Measurements from ENCODE around the gene PPM1D.

DNA sequence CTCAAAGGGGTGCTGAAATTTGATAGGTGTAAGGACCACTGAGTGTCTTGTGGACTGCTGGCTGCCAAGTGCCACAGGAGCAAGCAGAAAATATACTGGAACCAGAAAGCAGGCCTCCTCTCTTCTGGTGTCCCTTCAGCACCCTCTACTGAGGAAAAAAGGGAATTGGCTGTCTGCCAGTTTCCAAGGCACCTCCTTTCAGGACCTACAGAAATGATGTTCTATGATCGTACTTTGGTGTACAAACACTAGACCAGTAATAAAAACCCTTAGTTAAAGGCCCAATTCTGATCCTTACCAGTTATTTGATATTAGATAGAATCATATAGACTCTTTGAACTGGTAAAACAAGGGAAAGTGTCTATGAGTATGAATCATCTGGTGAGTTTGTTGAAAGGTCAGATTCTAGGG lies 41.8 kb downstream of the PPM1D start:
- TF ChIP-seq POLR2A (IDR thresholded peaks at IDR 0.05): no peak
- TF ChIP-seq, protein P1, sequence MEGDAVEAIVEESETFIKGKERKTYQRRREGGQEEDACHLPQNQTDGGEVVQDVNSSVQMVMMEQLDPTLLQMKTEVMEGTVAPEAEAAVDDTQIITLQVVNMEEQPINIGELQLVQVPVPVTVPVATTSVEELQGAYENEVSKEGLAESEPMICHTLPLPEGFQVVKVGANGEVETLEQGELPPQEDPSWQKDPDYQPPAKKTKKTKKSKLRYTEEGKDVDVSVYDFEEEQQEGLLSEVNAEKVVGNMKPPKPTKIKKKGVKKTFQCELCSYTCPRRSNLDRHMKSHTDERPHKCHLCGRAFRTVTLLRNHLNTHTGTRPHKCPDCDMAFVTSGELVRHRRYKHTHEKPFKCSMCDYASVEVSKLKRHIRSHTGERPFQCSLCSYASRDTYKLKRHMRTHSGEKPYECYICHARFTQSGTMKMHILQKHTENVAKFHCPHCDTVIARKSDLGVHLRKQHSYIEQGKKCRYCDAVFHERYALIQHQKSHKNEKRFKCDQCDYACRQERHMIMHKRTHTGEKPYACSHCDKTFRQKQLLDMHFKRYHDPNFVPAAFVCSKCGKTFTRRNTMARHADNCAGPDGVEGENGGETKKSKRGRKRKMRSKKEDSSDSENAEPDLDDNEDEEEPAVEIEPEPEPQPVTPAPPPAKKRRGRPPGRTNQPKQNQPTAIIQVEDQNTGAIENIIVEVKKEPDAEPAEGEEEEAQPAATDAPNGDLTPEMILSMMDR (IDR thresholded peaks at IDR 0.05): no peak
